ENCODE measurements around the gene GJC2.

- TF ChIP-seq POLR2AphosphoS5 (IDR thresholded peaks at IDR 0.05), result no peak
- no peak for TF ChIP-seq CTCF (IDR thresholded peaks at IDR 0.05)
Measured at GRCh38 chr1:228144993-228145343, 4.8 kb upstream of the GJC2 start.

All from prostate gland (tissue), 2 donors.